ENCODE results near the gene FIBP. TPM values are rescaled to one million over a fixed set of nuclear protein-coding genes. Genes with fewer than 3 reads are reported as not detected.
A peak's percentile ranks its signal among the peaks of the same experiment; 100 is the strongest.

The FIBP gene
- total RNA-seq, 2 donors from 2014 or later, result 41.9 to 53.5 TPM

DNA sequence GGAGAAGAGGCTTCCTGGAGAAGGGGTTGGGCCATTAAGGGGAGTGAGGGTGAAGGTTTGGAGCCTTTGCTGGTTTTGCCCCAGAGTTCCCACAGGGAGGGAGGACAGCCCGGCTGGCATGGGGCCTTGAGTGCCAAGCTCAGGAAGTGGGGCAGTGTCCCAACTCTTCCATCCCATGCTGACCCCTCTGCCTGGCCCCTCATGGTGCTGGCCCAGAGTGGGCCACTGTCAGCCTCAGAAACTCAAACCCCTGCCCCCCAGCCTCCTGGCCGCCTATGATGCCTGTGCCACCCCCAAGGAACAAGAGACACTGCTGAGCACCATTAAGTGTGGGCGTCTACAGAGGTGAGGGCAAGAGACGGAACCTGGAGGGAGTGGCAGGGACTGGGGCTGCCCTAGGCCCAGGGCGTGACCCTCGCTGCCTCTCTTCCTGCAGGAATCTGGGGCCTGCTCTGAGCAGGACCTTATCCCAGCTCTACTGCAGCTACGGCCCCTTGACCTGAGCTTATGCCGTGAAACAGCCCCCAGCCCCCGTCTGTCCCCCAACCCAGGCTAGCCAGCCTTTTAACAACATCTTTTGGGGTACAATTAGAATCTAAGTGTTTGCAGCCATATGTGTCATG lies 22.6 kb downstream of the FIBP start:
- peaks cover 7% of the 10 kb centered on the region for H3K36me3 ChIP-seq
- peaks cover 11% of the 10 kb centered on the region for H3K4me1 ChIP-seq
- intact Hi-C loops (cut with DNase I), result no loop called here
- no peaks in the 10 kb centered on the region for H3K9me3 ChIP-seq
- H3K9ac ChIP-seq (ENCODE audit: low read depth in 2 of 2, low read length in 2 of 2), result no peak overlapping the region
- H3K4me3 ChIP-seq, result no peak overlapping the region
- no peaks in the 10 kb centered on the region for H3K27me3 ChIP-seq
- TF ChIP-seq, protein P1, sequence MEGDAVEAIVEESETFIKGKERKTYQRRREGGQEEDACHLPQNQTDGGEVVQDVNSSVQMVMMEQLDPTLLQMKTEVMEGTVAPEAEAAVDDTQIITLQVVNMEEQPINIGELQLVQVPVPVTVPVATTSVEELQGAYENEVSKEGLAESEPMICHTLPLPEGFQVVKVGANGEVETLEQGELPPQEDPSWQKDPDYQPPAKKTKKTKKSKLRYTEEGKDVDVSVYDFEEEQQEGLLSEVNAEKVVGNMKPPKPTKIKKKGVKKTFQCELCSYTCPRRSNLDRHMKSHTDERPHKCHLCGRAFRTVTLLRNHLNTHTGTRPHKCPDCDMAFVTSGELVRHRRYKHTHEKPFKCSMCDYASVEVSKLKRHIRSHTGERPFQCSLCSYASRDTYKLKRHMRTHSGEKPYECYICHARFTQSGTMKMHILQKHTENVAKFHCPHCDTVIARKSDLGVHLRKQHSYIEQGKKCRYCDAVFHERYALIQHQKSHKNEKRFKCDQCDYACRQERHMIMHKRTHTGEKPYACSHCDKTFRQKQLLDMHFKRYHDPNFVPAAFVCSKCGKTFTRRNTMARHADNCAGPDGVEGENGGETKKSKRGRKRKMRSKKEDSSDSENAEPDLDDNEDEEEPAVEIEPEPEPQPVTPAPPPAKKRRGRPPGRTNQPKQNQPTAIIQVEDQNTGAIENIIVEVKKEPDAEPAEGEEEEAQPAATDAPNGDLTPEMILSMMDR (IDR thresholded peaks at IDR 0.05), result no peak
- no peak for DNase-seq
- H3K27ac ChIP-seq, result no peak overlapping the region

DNA sequence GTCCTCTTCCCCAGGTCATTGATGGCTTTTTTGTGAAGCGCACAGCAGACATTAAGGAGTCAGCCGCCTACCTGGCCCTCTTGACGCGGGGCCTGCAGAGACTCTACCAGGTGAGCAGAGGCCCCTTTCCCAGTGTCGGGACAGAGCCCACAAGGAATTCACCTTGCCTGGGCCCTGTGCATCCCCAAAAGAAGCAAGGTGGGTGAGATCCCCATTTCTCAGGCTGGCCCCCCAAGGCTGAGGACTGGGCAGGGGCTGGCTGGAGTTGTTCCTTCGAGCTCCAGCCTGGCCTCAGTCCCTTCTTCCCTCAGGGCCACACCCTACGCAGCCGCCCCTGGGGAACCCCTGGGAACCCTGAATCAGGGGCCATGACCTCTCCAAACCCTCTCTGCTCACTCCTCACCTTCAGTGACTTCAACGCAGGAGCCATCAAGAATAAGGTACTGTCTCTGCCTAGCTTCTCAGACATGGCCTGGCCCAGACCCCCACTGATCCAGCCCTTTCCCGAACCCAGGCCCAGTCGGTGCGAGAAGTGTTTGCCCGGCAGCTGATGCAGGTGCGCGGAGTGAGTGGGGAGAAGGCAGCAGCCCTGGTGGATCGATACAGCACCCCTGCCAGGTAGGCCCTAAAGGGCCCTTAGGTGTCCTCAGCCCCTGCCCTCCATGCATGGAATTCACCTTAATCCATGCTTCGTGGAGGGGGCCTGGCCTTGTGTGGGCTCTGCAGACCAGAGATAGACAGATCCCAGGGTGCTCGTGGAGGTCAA lies 23.4 kb downstream of the FIBP start:
- H3K27ac ChIP-seq, result no peak overlapping the region
- no peak overlapping the region for H3K9ac ChIP-seq (ENCODE audit: low read depth in 2 of 2, low read length in 2 of 2)
- no peak overlapping the region for H3K4me3 ChIP-seq
- no peaks in the 10 kb centered on the region for H3K27me3 ChIP-seq
- peaks cover 11% of the 10 kb centered on the region for H3K4me1 ChIP-seq
- no peaks in the 10 kb centered on the region for H3K9me3 ChIP-seq
- TF ChIP-seq, protein P1 (IDR thresholded peaks at IDR 0.05), result no peak
- DNase-seq, result no peak
- intact Hi-C loops (cut with DNase I), result no loop called here
- peaks cover 7% of the 10 kb centered on the region for H3K36me3 ChIP-seq

DNA sequence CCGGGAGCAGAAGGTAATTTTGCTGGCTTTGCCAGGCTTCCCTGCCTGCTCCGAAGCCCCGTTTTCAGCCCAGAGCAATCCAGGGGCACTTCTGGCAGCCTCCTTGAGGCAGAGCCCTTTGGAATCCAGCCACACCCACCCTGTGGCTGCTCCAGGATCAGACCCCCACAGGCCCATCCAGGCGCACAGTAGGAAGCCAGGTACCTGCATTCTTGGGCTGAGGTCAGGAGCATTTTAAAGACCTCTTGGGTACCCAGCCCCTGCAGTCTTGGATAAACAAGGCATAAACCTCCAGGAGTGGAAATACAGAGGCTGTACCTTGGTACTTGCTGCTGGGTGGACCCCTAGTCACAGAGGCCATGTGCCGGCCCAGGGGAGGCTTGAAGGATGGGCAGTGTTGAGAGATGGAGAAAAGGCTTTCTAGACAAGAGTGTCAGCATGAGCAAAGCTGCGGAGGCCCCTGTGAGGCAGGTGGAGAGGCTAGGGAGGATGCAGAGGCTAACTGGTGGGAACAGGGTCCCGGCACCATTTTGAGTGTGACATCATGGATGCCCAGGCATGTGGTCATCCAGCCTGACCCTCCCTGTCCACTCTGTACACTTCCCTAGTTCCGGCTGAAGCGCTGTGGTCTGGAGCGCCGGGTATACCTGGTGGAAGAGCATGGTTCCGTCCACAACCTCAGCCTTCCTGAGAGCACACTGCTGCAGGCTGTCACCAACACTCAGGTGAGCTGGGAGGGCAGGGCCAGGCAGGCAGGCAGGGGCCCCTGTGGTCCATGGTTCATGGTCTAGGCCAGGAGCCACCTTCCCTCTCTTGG lies 24.2 kb downstream of the FIBP start:
- Histone ChIP-seq H3K36me3 (peaks cover 7% of the 10 kb centered on the region), H3K4me3 (no peak overlapping the region), H3K27me3 (no peaks in the 10 kb centered on the region), H3K27ac (no peak overlapping the region), H3K9ac (ENCODE audit: low read depth in 2 of 2, low read length in 2 of 2) (no peak overlapping the region), H3K9me3 (no peaks in the 10 kb centered on the region), H3K4me1 (peaks cover 11% of the 10 kb centered on the region)
- TF ChIP-seq, protein P1 (IDR thresholded peaks at IDR 0.05), result no peak
- intact Hi-C loops (cut with DNase I), result no loop called here
- DNase-seq, result no peak

DNA sequence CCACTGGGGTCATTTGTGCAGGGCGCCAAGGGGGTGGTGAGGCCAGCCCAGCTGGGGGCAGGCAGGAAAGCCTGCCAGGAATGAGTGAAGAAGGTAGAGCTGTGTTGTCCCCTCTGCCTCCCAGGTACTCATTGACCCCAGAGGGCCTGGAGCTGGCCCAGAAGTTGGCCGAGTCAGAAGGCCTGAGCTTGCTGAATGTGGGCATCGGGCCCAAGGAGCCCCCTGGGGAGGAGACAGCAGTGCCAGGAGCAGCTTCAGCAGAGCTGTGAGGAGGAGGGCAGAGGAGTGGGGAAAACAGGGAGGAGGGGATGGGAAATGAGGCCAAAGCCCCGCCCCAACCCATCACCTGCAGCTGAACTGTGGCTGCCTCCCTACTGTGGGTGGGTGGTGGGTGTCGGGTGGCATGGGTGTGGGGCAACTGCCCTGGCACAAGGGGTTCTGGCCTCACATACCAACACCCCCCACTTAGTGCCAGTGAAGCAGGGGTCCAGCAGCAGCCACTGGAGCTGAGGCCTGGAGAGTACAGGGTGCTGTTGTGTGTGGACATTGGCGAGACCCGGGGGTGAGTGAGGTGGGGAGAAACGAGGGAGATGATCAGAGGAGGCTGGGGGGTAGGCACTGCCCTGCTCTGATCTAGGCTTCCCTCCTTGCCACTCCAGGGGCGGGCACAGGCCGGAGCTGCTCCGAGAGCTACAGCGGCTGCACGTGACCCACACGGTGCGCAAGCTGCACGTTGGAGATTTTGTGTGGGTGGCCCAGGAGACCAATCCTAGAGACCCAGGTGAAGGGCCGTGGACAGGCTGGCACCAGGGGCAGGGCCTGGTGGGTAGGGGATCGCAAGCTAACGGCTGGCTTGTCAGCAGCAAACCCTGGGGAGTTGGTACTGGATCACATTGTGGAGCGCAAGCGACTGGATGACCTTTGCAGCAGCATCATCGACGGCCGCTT lies 25.1 kb downstream of the FIBP start:
- Histone ChIP-seq H3K9ac (ENCODE audit: low read depth in 2 of 2, low read length in 2 of 2) (peak overlapping the region in 1 of 2 donors; percentile 14), H3K27ac (no peak overlapping the region), H3K4me1 (peaks cover 11% of the 10 kb centered on the region), H3K4me3 (no peak overlapping the region), H3K36me3 (peaks cover 7% of the 10 kb centered on the region), H3K27me3 (no peaks in the 10 kb centered on the region), H3K9me3 (no peaks in the 10 kb centered on the region)
- intact Hi-C loops (cut with DNase I), result no loop called here
- TF ChIP-seq, protein P1 (IDR thresholded peaks at IDR 0.05), result no peak
- DNase-seq, result no peak
